ENCODE measurements around the gene RHOG.
A peak's percentile ranks its signal among the peaks of the same experiment; 100 is the strongest.
"Not testable (repeated sequence)": the region's sequence is repeated elsewhere in the genome, so short reads cannot be mapped to it uniquely, and the experiment has no call there.

Gene RHOG

GRCh38 chr11:3840870-3841425 lies at the start of gene RHOG:
RHOG (minus strand) TSS chr11:3840959; CDS start chr11:3828138, 12,821 bp downstream.
- DNase-seq = peak; percentile 87

GRCh38 chr11:3890014-3890413 lies 49.3 kb upstream of the RHOG start:
- no peak for DNase-seq

- DNase-seq = no peak
Measured at GRCh38 chr11:3888876-3889275, 48.1 kb upstream of the RHOG start.

GRCh38 chr11:3886985-3887384 lies 46.2 kb upstream of the RHOG start:
- DNase-seq = no peak

- no peak for DNase-seq
Measured at GRCh38 chr11:3885855-3886254, 45.1 kb upstream of the RHOG start.

GRCh38 chr11:3882655-3883054 lies 41.9 kb upstream of the RHOG start:
- no peak for DNase-seq

- DNase-seq = no peak
Measured at GRCh38 chr11:3880724-3881123, 40.0 kb upstream of the RHOG start.

GRCh38 chr11:3879967-3880542 lies 39.3 kb upstream of the RHOG start:
- no peak for DNase-seq

GRCh38 chr11:3879216-3879966 lies 38.6 kb upstream of the RHOG start:
- DNase-seq = peak; percentile 79

- DNase-seq = no peak
Measured at GRCh38 chr11:3878258-3878584, 37.5 kb upstream of the RHOG start.

DNA sequence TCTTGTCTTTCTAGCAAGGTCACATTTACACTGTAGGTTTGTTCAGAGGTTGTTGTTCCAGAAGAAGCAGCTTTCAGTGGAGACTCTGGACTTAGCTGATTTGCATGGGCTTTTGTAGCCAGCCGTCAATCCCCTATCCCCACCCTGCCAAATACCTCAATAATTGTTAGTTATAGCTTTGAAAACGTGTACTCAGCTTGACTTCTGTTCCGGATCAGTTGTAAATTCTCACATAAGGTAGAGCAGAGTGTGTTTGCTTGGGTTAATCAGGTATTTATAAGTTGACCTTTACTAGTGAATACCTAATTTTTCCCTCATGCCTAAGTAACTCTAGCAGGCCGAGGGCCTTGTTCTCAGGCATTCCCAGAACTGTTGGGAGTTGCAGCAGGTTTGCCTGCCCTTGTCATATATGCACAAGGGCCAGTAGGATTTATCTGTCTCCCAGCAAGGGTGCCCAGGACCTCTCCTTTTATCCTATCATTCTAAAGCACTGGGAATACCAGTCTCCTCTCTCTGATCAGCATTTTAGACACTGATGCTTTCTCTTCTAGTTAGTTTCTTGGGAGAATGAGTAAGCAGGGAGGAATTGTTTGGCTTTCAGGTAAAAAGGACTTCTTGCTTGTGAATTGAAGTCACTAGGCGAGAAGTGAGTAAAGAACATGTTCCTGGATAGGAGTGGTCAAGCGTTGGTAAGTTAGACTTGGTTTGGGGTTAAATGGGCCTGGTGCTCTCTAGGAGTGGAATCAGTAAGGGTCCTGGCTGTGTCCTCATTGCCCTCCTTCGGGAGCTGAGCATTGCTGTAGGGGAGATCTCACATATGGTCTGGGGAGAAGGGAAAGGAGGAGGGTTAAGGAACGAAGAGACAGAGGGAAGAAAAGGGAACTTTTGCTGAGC lies 36.9 kb upstream of the RHOG start:
- DNase-seq = peak; percentile 29

GRCh38 chr11:3876613-3877012 lies 35.9 kb upstream of the RHOG start:
- no peak for DNase-seq

- DNase-seq = no peak
Measured at GRCh38 chr11:3873712-3874349, 33.1 kb upstream of the RHOG start.

- peak; percentile 56 for DNase-seq
Measured at GRCh38 chr11:3867209-3868091, 26.7 kb upstream of the RHOG start.

DNA sequence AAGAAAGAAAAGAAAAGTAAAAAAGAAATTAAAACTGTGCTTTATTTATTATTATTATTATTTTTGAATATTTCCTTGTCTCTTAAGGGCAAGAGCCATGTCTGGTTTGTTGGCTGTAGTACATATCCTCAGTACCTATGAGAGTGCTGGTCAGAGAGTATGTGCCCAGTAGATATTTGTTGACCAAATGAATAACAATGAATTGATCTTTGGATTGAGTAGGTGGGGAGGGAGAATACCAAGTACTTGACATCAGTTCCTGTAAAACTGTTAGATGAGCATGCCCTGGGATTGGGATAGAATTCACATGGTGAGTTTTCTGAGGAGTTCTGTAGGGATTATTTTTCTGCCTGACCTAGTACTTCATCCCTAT lies 26.1 kb upstream of the RHOG start:
- no peak for DNase-seq

DNA sequence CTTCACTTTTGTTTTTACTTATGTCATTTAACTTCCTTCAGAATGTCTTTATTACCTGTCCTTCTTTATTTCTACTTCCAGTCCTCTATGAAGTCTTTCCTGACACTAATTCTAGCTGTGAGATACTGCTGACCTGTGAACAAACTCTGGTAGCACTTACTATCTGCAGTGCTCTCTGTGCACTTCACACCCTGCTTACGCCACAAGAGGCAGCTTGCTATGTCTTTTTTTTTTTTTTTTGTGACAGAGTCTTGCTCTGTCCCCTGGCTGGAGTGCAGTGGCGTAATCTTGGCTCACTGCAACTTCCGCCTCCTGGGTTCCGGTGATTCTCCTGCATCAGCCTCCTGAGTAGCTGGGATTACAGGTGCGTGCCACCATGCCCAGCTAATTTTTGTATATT lies 25.4 kb upstream of the RHOG start:
- DNase-seq = no peak

DNA sequence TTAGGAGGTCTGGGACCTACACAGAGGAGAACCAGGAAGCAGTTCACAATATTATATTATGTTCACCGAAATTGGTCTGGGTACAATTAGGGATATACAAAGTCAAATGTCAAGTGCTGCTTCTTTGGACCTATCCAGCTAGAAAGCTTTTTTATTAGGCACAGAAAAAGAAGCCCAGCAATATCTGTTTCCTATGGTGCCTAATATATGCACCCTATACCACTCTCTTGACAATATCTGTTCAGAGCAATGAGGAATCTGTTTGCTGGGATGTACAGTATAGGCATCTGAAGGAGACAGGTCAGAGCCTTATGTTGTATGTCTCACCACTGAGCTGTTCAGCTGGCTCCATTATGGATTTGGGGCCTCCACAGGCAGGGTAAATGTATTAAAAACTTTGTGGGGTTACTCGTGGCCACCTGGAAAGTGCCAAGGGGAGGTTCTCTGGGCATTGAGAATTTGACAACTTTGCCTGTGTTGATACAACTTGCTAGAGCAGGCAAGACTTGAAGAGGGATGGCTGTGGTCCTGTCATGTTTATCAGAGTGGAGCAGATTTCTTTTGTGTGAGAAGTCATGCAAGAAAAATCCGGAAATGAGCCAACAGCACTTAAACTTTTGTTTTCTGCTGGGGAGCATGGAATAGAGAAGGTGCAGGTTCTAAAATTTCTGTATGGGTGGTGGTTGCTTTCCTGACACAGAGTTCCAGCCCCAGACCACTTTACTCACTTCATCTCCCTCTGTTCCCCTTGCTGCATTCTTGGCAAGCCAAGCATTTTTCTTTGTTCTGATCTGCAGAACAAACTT lies 24.8 kb upstream of the RHOG start:
- no peak for DNase-seq

GRCh38 chr11:3861683-3862082 lies 20.9 kb upstream of the RHOG start:
- no peak for DNase-seq

- DNase-seq = not testable (repeated sequence)
Measured at GRCh38 chr11:3860898-3861393, 20.2 kb upstream of the RHOG start.

GRCh38 chr11:3860375-3860774 lies 19.6 kb upstream of the RHOG start:
- no peak for DNase-seq

- DNase-seq = peak; percentile 29
Measured at GRCh38 chr11:3859373-3859881, 18.7 kb upstream of the RHOG start.

Measured in NCI-H2227 treated with DMSO at 0.1 percent for 48 hours (cell line).